OCI-LY3 (cell line): ENCODE measurements around the gene THOC5.

Source experiments
- H2AFZ ChIP-seq: fragments of 200-600, 300-600 bp; shearing (Covaris generic); 2 replicates; pipeline ENCODE4 v1.6.0; 2014; ENCODE audit warnings: antibody characterized with exemption, low read depth, low read length
- H3K27ac ChIP-seq: fragments of 200-600, 300-600 bp; sonication (generic); 2 replicates; pipeline ENCODE4 v1.5.1; 2014; ENCODE audit warnings: mild to moderate bottlenecking, low read length, moderate library complexity, mixed read lengths
- H3K27me3 ChIP-seq: fragments of 200-600, 300-600 bp; sonication (generic); 2 replicates; pipeline ENCODE4 v1.6.1; 2014; ENCODE audit warnings: low read depth, low read length, mixed read lengths
- H3K36me3 ChIP-seq: fragments of 200-600, 300-600 bp; sonication (generic); replicated peaks from 2 replicates; pipeline ENCODE3; 2014; ENCODE audit warnings: low read depth, low read length, mixed read lengths
- H3K4me1 ChIP-seq: fragments of 300-600, 200-600 bp; sonication (generic); 2 replicates; pipeline ENCODE4 v1.6.1; 2014; ENCODE audit warnings: low read length, mixed read lengths
- H3K4me2 ChIP-seq: fragments of 200-600, 300-600 bp; sonication (generic); 2 replicates; pipeline ENCODE4 v1.6.1; 2014; ENCODE audit warnings: low read length, mixed read lengths
- H3K4me3 ChIP-seq: fragments of 300-600, 200-600 bp; sonication (generic); 2 replicates; pipeline ENCODE4 v1.5.1; 2014; ENCODE audit warnings: antibody characterized with exemption, mild to moderate bottlenecking, low read length, moderate library complexity
- H3K79me2 ChIP-seq: fragments of 300-600, 200-600 bp; shearing (Covaris generic); 2 replicates; pipeline ENCODE4 v1.6.1; 2014; ENCODE audit warnings: mild to moderate bottlenecking, low read length, mixed read lengths
- H3K9ac ChIP-seq: fragments of 300-600, 200-600 bp; shearing (Covaris generic); 2 replicates; pipeline ENCODE4 v1.6.0; 2014; ENCODE audit warnings: mild to moderate bottlenecking, low read length, moderate library complexity
- H3K9me3 ChIP-seq: fragments of 200-600, 300-600 bp; shearing (Covaris generic); 2 replicates; pipeline ENCODE4 v1.6.1; 2014; ENCODE audit warnings: low read length, mixed read lengths; ENCODE audit not compliant: insufficient read depth
- H4K20me1 ChIP-seq: fragments of 200-600, 300-600 bp; sonication (generic); 2 replicates; pipeline ENCODE4 v1.6.1; 2016; ENCODE audit warnings: low read length, mixed read lengths; ENCODE audit not compliant: insufficient read depth
- CTCF ChIP-seq: fragments of 200-600, 300-600 bp; sonication (generic); IDR thresholded peaks from 2 replicates; pipeline ENCODE4 v1.5.1; 2014; ENCODE audit warnings: antibody characterized with exemption, low read length, low read depth
- EZH2phosphoT487 ChIP-seq: fragments of 200-600 bp; shearing (Covaris generic); IDR thresholded peaks from 2 replicates; pipeline ENCODE4 v1.6.1; 2018; ENCODE audit warnings: antibody characterized with exemption, mixed run types, low read depth

The THOC5 gene

DNA sequence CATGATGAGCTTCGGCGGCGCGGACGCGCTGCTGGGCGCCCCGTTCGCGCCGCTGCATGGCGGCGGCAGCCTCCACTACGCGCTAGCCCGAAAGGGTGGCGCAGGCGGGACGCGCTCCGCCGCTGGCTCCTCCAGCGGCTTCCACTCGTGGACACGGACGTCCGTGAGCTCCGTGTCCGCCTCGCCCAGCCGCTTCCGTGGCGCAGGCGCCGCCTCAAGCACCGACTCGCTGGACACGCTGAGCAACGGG is 73.4 kb downstream of the THOC5 start:
- H4K20me1 ChIP-seq = peaks cover 18% of the 10 kb centered on the region; the same call in 1 of the 2 replicates
- no peak overlapping the region for H3K9ac ChIP-seq
- peaks cover 22% of the 10 kb centered on the region for H3K4me1 ChIP-seq
- peaks cover 26% of the 10 kb centered on the region for H3K27me3 ChIP-seq
- no peak overlapping the region for H3K4me3 ChIP-seq
- TF ChIP-seq EZH2phosphoT487 (no peak), CTCF (no peak)
- H3K9me3 ChIP-seq = no peaks in the 10 kb centered on the region
- no peaks in the 10 kb centered on the region for H3K36me3 ChIP-seq
- no peak overlapping the region for H2AFZ ChIP-seq
- no peak overlapping the region for H3K27ac ChIP-seq
- H3K4me2 ChIP-seq = no peak overlapping the region
- no peaks in the 10 kb centered on the region for H3K79me2 ChIP-seq

DNA sequence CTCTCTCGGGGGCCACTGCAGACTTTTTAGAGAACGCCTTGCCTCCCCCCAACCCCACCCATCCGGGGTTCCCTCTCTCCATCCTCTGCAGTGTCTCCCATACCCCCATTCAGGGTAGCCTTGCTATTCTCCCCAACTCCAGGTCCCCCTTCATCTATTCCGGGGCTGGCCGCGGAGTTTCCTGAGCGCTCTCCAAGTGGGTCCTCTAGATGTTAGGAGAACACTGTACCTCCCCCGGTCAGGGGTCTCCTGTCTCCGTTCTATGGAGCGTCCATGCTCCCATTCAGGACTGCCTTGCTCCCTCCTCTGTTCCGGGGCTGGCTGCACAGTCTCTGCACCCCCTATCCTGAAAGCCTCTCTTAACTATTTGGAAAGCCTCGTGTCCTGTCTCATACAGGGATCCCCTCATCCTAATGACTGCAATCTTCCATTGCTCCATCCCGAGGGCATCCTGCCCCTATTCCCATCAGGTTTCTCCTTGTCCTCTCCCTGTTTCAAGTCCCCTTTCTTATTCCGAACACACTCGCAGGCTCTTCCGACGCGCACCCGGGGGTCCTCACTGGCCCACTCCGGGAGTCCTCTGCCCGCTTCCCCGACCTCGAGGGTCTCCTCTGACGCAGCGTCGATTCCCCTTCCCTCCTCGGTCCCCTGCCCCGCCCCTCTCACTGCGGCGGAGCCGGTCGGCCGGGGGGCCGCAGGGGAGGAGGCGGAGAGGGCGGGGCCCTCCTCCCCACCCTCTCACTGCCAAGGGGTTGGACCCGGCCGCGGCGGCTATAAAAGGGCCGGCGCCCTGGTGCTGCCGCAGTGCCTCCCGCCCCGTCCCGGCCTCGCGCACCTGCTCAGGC is 73.9 kb downstream of the THOC5 start, which contains the start of gene NEFH:
Gene NEFH, plus strand, starts transcription at position 802 of the 845 bp plus-strand sequence. CDS start 45 bp downstream, outside the sequence.
- H2AFZ ChIP-seq = no peak within 1 kb of the TSS
- no peak within 1 kb of the TSS for H3K4me2 ChIP-seq
- no peaks in the 10 kb centered on the region for H3K36me3 ChIP-seq
- H3K9ac ChIP-seq = no peak within 1 kb of the TSS
- no peaks in the 10 kb centered on the region for H3K79me2 ChIP-seq
- peaks cover 18% of the 10 kb centered on the region; the same call in 1 of the 2 replicates for H4K20me1 ChIP-seq
- no peak within 1 kb of the TSS for H3K4me3 ChIP-seq
- peaks cover 30% of the 10 kb centered on the region for H3K27me3 ChIP-seq
- no peak within 1 kb of the TSS for H3K27ac ChIP-seq
- TF ChIP-seq EZH2phosphoT487 (no peak), CTCF (no peak)
- no peaks in the 10 kb centered on the region for H3K9me3 ChIP-seq
- peaks cover 23% of the 10 kb centered on the region for H3K4me1 ChIP-seq

- H3K4me3 ChIP-seq = no peak overlapping the region
- no peaks in the 10 kb centered on the region for H3K36me3 ChIP-seq
- H3K4me2 ChIP-seq = no peak overlapping the region
- H3K27ac ChIP-seq = no peak overlapping the region
- H3K4me1 ChIP-seq = peaks cover 23% of the 10 kb centered on the region
- H3K9ac ChIP-seq = no peak overlapping the region
- no peak overlapping the region for H2AFZ ChIP-seq
- H3K79me2 ChIP-seq = no peaks in the 10 kb centered on the region
- peaks cover 39% of the 10 kb centered on the region for H3K27me3 ChIP-seq
- H3K9me3 ChIP-seq = no peaks in the 10 kb centered on the region
- TF ChIP-seq CTCF (no peak), EZH2phosphoT487 (no peak)
- peaks cover 18% of the 10 kb centered on the region; the same call in 1 of the 2 replicates for H4K20me1 ChIP-seq
These were observed 75.0 kb downstream of the THOC5 start for GRCh38 chr22:29478326-29479276.

- Histone ChIP-seq H2AFZ (no peak overlapping the region), H3K79me2 (no peaks in the 10 kb centered on the region), H3K9ac (no peak overlapping the region), H3K27ac (no peak overlapping the region), H3K4me3 (no peak overlapping the region), H3K27me3 (peaks cover 46% of the 10 kb centered on the region), H3K36me3 (no peaks in the 10 kb centered on the region), H4K20me1 (peaks cover 18% of the 10 kb centered on the region; the same call in 1 of the 2 replicates), H3K4me2 (no peak overlapping the region), H3K4me1 (peaks cover 23% of the 10 kb centered on the region), H3K9me3 (no peaks in the 10 kb centered on the region)
- TF ChIP-seq CTCF (no peak), EZH2phosphoT487 (no peak)
These were observed 75.7 kb downstream of the THOC5 start for GRCh38 chr22:29477723-29478318.
